HG02571 (cell line): ENCODE data around the gene TEX48.

ENCODE experiments used
- ATAC-seq: cut with Tn5 transposase; IDR thresholded peaks from one replicate; pipeline ENCODE4 v1.9.1; 2021; ENCODE audit warnings: mild to moderate bottlenecking, moderate library complexity; ENCODE audit not compliant: unreplicated experiment

Gene TEX48

GRCh38 chr9:114694146-114694545, 12.2 kb upstream of the TEX48 start:
- no peak for ATAC-seq

DNA sequence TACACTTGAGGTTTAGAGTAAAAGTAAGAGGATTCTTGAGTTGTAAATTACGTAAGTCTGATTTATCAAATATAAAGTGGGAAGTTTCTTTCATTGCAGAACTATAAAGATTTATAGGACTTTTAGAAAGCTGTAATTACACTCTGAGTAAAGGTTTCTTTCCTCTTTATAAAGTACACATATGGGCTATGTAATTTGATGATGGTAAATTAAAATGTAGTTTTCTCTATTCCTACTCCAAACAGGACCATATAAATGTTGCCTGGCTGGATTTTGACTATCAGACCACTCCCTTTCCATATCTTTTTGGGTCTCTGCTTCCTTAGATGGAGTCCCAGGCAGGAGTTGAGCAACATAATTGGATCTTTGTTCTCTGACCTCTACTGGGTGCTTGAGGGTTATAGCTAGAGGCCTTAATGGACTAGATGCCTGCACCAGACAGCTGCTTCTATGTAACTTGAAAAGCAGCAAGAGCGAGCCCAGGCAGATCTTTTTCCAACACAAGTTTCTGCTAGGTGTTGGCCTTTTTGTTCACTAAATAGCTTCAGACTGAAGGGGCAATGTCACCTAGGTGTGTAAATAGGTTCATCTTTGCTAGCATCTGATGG, 11.4 kb upstream of the TEX48 start:
- ATAC-seq: no peak

- no peak for ATAC-seq
Measured at GRCh38 chr9:114691956-114692295, 9.9 kb upstream of the TEX48 start.

DNA sequence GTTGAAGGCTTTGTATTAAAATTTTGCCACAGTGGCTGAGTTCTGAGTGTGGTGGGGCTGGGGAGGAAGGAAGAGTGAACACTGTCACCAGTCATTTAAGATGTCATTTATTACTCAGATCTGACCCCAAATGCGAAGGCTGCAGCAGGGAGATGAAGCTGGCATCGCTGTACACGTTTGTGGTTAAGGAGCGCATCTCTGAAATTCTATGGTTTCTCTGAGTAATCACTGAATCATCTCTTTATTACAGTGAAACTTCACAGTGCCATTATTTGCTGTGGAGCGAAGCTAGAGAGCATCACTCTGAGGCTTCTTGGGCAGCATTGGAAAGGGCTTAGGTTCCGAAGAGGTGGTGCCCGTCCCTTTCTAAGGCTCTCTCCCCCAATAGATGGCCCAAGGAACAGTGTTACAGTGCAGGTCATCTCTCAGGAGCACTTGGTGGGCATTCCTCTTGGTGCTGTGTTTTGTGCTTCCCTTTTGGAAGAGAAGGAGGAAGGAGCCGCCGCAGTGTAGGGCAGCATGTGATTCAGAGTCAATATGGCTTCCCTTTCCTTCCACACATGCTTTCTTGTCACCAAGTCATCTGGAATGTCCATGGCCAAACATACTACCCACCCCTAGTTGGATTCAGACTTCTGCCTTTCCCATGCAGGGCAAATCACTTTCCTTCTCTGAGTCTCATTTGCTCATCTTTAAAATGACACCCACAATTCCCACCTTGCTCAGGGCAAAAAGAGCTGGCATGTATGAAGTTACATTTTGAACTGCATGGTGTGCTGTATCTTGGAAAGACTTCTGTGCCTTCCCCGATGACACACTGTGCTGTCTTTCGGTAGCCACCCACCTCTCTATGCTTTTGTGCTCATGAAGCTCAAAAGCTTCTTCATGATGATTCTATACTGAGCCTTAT, 9.3 kb upstream of the TEX48 start:
- peak; percentile 48 for ATAC-seq

DNA sequence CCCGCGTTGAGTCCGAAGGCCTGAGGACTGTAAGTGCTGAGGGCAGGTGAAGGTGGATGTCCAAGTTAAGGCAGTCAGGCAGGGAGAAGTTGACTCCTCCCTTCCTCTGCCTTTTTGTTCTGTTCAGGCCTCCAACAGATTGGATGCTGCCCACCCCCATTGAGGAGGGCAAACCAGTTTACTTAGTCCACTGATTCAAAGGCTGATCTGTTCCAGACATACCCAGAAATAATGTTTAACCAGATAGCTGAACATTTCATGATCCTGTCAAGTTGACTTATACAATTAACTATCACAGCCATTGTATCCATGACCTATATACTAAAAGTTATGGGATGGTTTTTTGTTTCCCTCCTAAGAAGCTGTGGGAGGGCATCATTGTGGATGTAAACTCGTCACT, 8.3 kb upstream of the TEX48 start:
- no peak for ATAC-seq

DNA sequence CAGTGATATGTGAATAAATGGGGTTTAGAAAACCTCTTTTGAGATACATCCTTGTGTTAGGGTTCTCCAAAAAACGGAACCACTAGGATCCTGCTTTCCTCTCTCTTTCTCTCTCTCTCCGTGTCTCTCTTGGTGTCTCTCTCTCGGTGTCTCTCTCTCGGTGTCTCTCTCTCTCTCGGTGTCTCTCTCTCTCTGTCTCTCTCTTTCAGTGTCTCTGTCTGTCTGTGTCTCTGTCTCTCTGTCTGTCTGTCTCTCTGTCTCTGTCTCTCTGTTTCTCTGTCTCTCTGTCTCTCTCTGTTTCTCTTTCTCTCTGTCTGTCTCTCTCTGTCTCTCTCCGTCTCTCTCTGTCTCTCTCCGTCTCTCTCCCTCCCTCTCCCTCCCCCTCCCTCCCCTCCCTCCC, 7.8 kb upstream of the TEX48 start:
- no peak for ATAC-seq

DNA sequence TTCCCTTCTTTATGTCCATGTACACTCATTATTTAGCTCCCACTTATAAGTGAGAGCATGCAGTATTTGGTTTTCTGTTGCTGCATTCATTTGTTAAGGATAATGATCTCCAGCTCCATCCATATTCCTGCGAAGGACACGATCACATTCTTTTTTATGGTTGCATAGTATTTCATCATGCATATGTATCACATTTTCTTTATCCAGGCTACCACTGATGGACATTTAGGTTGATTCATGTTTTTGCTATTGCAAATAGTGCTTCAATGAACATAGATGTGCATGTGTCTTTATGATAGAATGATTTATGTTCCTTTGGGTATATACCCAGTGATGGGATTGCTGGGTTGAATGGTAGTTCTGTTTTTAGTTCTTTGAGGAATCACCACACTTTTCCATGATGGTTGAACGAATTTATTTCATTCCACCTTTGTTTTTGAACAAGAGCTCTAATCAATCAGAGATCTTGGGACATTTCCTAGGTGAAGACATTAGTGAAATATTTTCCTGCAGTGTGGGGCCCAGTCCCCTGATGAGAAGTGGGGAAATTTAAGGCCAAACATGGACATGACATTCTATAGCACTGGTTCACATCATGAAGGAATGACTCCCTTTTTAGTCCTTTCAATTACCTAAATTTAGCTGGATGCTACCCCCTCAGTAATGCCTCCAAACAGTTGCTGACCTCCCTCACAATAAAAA, 7.1 kb upstream of the TEX48 start:
- no peak for ATAC-seq

DNA sequence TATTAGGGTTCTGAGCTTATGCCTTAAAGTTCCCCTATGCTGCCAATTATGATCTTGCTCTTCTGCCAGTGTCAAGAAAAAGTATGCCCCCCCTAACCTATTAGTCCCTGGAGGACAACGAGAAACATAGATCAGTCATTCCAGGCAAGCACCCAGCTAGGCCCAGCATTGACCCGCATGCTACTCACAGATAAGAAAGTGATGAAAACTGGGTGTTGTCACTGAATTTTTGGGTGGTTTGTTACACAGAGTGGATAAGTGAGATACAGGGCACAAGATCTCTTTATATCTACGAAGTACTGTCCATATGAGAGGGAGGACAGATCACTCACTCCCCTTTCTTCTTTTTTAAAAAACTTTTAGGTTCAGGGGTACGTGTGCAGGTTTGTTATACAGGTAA, 6.4 kb upstream of the TEX48 start:
- no peak for ATAC-seq

DNA sequence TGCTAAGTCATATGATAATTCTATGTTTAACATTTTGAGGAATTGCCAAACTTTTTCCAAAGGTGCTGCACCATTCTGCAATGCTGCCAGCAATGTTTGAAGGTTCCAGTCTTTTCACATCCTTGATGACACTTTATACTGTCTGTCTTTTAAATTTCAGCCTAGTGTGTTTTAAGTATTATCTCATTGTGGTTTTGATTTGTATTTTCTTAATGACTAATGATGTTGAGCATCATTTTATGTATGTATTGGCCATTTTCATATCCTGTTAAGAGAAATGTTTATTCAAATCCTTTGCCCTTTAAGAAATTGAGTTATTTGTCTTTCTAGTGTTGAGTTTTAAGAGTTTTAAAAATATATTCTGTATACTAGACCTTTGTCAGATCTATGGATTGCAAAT, 5.0 kb upstream of the TEX48 start:
- ATAC-seq: no peak

GRCh38 chr9:114685951-114686350, 4.0 kb upstream of the TEX48 start:
- ATAC-seq: no peak

- ATAC-seq: no peak
Measured at GRCh38 chr9:114684036-114684435, 2.0 kb upstream of the TEX48 start.

GRCh38 chr9:114682846-114683245, 854 bp upstream of the TEX48 start:
- no peak for ATAC-seq

DNA sequence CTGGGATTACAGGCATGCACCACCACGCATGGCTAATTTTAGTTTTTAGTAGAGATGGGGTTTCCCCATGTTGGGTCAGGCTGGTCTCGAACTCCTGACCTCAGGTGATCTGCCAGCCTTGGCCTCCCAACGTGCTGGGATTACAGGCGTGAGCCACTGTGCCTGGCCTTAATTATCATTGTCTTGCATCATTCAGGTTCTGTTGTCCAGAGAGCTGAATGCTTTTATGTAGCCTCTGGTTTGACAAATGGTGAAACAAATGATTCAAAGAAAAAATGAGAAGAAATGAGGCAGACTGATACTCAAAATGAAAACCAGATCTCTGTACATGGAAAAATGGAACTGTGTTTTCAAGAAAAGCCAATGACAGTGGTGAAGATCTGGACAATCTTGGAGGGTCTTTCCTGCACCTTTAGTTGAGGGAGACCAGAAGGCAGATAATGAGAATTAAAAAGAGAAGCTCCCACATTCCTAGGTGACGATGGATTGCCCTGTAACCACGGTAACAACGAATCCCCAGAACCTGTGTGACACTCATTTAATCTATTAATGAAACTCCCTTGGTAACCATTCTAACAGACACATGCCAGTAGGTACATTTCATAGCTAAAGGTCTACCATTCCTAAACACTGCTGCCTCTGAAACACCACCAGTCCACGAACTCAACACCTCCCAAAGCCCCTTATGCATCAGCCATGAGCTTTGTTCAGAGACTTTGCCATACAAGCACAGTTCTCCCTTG, 1.6 kb downstream of the TEX48 start:
- ATAC-seq: no peak

- no peak for ATAC-seq
Measured at GRCh38 chr9:114678795-114679194, 3.2 kb downstream of the TEX48 start.

GRCh38 chr9:114678130-114678529, 3.9 kb downstream of the TEX48 start:
- ATAC-seq: no peak

GRCh38 chr9:114677418-114677817, 4.6 kb downstream of the TEX48 start:
- no peak for ATAC-seq

DNA sequence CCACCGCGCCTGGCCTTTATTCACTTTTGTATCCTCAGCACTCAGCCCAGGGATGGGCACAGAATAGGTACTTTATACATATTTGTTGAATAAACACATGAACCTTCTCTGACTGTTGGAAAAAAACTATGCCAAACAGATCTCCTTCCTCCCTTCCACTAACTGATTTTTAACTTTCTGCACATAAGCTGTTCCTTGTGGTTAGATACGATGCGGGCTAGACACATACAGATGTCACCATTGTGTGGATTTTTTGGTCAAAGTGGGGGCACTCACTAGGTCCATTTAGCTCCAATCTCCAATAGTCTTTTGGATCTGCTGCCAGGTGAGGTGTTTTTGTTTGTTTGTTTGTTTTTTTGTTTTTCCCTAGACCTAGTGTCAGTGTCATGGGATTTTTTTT, 5.1 kb downstream of the TEX48 start:
- ATAC-seq: no peak

GRCh38 chr9:114674798-114675540, 7.0 kb downstream of the TEX48 start:
- no peak for ATAC-seq

- ATAC-seq: no peak
Measured at GRCh38 chr9:114674076-114674797, 7.8 kb downstream of the TEX48 start.

DNA sequence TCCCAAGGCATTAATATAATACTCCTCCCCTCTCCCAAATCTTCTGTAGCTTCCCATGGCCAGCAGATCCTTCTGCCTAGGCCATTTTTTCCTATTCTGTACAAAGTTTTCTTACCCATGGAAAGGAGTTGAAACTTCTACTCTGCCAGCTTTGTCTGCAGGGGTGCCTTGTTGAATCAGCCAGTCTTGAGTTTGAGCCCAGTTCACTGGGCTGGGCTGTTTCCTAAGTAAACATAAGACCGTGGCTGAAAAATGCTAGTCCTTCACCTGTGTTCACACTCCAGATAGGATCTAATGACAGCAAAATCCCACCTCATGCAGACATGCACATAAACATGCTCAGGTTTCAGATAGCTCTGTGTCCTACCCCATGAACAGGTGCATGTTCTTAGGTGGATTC, 10.4 kb downstream of the TEX48 start:
- ATAC-seq: no peak
